ENCODE measurements around the gene CBY2. TPM values are rescaled to one million over a fixed set of nuclear protein-coding genes. Genes with fewer than 3 reads are reported as not detected.

The CBY2 gene
- total and polyA plus RNA-seq, 2 donors from 2014 or later: 0.22 TPM; not detected in 1

GRCh38 chr13:45696610-45697226, 5.4 kb upstream of the CBY2 start:
- FAIRE-seq: no peak
- intact Hi-C loops (cut with DNase I): no loop called here
- TF ChIP-seq, protein P1, sequence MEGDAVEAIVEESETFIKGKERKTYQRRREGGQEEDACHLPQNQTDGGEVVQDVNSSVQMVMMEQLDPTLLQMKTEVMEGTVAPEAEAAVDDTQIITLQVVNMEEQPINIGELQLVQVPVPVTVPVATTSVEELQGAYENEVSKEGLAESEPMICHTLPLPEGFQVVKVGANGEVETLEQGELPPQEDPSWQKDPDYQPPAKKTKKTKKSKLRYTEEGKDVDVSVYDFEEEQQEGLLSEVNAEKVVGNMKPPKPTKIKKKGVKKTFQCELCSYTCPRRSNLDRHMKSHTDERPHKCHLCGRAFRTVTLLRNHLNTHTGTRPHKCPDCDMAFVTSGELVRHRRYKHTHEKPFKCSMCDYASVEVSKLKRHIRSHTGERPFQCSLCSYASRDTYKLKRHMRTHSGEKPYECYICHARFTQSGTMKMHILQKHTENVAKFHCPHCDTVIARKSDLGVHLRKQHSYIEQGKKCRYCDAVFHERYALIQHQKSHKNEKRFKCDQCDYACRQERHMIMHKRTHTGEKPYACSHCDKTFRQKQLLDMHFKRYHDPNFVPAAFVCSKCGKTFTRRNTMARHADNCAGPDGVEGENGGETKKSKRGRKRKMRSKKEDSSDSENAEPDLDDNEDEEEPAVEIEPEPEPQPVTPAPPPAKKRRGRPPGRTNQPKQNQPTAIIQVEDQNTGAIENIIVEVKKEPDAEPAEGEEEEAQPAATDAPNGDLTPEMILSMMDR (IDR thresholded peaks at IDR 0.05; ENCODE audit: borderline replicate concordance, extremely low read depth, insufficient read depth): no peak
- H3K9me3 ChIP-seq (ENCODE audit: control insufficient read depth in 2 of 3, insufficient read depth in 1 of 3, low read length in 3 of 3): no peaks in the 10 kb centered on the region
- H3K27me3 ChIP-seq (ENCODE audit: control insufficient read depth, insufficient read depth, low read length): no peaks in the 10 kb centered on the region
- H3K4me3 ChIP-seq (ENCODE audit: low read length in 3 of 3): peak overlapping the region in 1 of 3 donors; percentile 7
- H3K9ac ChIP-seq (ENCODE audit: low read length in 3 of 3): no peak overlapping the region
- DNase-seq: no peak
- H3K36me3 ChIP-seq (ENCODE audit: control insufficient read depth in 2 of 3, insufficient read depth in 3 of 3, low read length in 3 of 3): no peaks in the 10 kb centered on the region
- peak overlapping the region; percentile 2 to 48 for H3K27ac ChIP-seq (ENCODE audit: low read depth in 2 of 2, low read length in 2 of 2)
- no peaks in the 10 kb centered on the region for H3K4me1 ChIP-seq (ENCODE audit: control insufficient read depth in 2 of 3, insufficient read depth in 2 of 3, low read depth in 1 of 3, low read length in 3 of 3)

GRCh38 chr13:45700971-45701900, 884 bp upstream of the CBY2 start:
- Histone ChIP-seq H3K4me1 (ENCODE audit: control insufficient read depth in 2 of 3, insufficient read depth in 2 of 3, low read depth in 1 of 3, low read length in 3 of 3) (no peaks in the 10 kb centered on the region), H3K27me3 (ENCODE audit: control insufficient read depth, insufficient read depth, low read length) (no peaks in the 10 kb centered on the region), H3K27ac (ENCODE audit: low read depth in 2 of 2, low read length in 2 of 2) (peak overlapping the region; percentile 26 to 48), H3K9ac (ENCODE audit: low read length in 3 of 3) (peak overlapping the region in 1 of 3 donors; percentile 49), H3K9me3 (ENCODE audit: control insufficient read depth in 2 of 3, insufficient read depth in 1 of 3, low read length in 3 of 3) (no peaks in the 10 kb centered on the region), H3K36me3 (ENCODE audit: control insufficient read depth in 2 of 3, insufficient read depth in 3 of 3, low read length in 3 of 3) (no peaks in the 10 kb centered on the region), H3K4me3 (ENCODE audit: low read length in 3 of 3) (peak overlapping the region in 2 of 3 donors; percentile 29 to 51)
- no peak for DNase-seq
- FAIRE-seq: no peak
- intact Hi-C loops (cut with DNase I): no loop called here
- TF ChIP-seq, protein P1 (IDR thresholded peaks at IDR 0.05; ENCODE audit: borderline replicate concordance, extremely low read depth, insufficient read depth): no peak

GRCh38 chr13:45702869-45703391, 810 bp downstream of the CBY2 start:
- TF ChIP-seq, protein P1 (IDR thresholded peaks at IDR 0.05; ENCODE audit: borderline replicate concordance, extremely low read depth, insufficient read depth): no peak
- Histone ChIP-seq H3K27me3 (ENCODE audit: control insufficient read depth, insufficient read depth, low read length) (no peaks in the 10 kb centered on the region), H3K9ac (ENCODE audit: low read length in 3 of 3) (no peak overlapping the region), H3K27ac (ENCODE audit: low read depth in 2 of 2, low read length in 2 of 2) (no peak overlapping the region), H3K9me3 (ENCODE audit: control insufficient read depth in 2 of 3, insufficient read depth in 1 of 3, low read length in 3 of 3) (no peaks in the 10 kb centered on the region), H3K4me3 (ENCODE audit: low read length in 3 of 3) (no peak overlapping the region), H3K4me1 (ENCODE audit: control insufficient read depth in 2 of 3, insufficient read depth in 2 of 3, low read depth in 1 of 3, low read length in 3 of 3) (no peaks in the 10 kb centered on the region), H3K36me3 (ENCODE audit: control insufficient read depth in 2 of 3, insufficient read depth in 3 of 3, low read length in 3 of 3) (no peaks in the 10 kb centered on the region)
- no peak for DNase-seq
- intact Hi-C loops (cut with DNase I): no loop called here
- FAIRE-seq: no peak

Measured in kidney (tissue), 14 donors.